ENCODE results near the gene SMAD6.

SMAD6 gene

DNA sequence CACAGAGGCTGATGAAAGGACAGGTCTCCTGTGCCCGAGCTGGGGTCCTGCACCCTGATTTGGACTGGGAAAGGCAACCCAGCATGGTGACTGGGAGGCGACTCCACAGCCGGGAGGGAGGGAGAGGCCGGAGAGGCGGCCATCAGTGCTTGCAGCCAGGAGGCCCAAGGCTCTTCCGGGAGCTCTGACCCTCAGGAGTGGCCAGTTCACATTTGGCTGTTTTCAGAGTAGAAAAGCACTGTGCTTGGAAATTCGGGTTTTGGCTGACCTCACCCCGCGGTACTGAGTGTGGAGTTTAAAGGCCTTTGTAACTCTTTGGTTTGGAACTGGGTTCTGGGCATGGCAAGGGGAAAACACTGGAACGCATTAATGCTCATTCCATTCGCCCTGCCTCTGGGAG, 31.9 kb downstream of the SMAD6 start:
- TF ChIP-seq, protein P1, sequence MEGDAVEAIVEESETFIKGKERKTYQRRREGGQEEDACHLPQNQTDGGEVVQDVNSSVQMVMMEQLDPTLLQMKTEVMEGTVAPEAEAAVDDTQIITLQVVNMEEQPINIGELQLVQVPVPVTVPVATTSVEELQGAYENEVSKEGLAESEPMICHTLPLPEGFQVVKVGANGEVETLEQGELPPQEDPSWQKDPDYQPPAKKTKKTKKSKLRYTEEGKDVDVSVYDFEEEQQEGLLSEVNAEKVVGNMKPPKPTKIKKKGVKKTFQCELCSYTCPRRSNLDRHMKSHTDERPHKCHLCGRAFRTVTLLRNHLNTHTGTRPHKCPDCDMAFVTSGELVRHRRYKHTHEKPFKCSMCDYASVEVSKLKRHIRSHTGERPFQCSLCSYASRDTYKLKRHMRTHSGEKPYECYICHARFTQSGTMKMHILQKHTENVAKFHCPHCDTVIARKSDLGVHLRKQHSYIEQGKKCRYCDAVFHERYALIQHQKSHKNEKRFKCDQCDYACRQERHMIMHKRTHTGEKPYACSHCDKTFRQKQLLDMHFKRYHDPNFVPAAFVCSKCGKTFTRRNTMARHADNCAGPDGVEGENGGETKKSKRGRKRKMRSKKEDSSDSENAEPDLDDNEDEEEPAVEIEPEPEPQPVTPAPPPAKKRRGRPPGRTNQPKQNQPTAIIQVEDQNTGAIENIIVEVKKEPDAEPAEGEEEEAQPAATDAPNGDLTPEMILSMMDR (conservative IDR thresholded peaks at IDR 0.05; ENCODE audit: low read length): no peak
- no peak for TF ChIP-seq EZH2phosphoT487 (IDR thresholded peaks at IDR 0.05; ENCODE audit: borderline replicate concordance)
- Histone ChIP-seq H3K9me2 (replicated peaks; ENCODE audit: low read depth, low read length) (no peaks in the 10 kb centered on the region), H4K20me1 (ENCODE audit: insufficient read depth, low read length, poor library complexity, severe bottlenecking) (no peaks in the 10 kb centered on the region), H3K9me3 (ENCODE audit: insufficient read depth, low read depth, low read length) (no peaks in the 10 kb centered on the region), H3K36me3 (ENCODE audit: insufficient read depth, low read length) (no peaks in the 10 kb centered on the region), H3K79me2 (ENCODE audit: insufficient read depth, low read length) (no peaks in the 10 kb centered on the region), H2AFZ (ENCODE audit: low read length) (no peak overlapping the region), H3K27me3 (ENCODE audit: insufficient read depth, low read length, poor library complexity, severe bottlenecking) (no peaks in the 10 kb centered on the region), H3F3A (ENCODE audit: low read depth) (no peaks in the 10 kb centered on the region), H3K4me3 (ENCODE audit: low read length, poor library complexity, severe bottlenecking) (no peak overlapping the region), H3K4me1 (ENCODE audit: insufficient read depth, low read length, poor library complexity, severe bottlenecking) (no peaks in the 10 kb centered on the region), H3K4me2 (ENCODE audit: low read depth, low read length, poor library complexity, severe bottlenecking) (no peak overlapping the region), H3K9ac (ENCODE audit: low read depth, low read length, poor library complexity, severe bottlenecking) (no peak overlapping the region)

DNA sequence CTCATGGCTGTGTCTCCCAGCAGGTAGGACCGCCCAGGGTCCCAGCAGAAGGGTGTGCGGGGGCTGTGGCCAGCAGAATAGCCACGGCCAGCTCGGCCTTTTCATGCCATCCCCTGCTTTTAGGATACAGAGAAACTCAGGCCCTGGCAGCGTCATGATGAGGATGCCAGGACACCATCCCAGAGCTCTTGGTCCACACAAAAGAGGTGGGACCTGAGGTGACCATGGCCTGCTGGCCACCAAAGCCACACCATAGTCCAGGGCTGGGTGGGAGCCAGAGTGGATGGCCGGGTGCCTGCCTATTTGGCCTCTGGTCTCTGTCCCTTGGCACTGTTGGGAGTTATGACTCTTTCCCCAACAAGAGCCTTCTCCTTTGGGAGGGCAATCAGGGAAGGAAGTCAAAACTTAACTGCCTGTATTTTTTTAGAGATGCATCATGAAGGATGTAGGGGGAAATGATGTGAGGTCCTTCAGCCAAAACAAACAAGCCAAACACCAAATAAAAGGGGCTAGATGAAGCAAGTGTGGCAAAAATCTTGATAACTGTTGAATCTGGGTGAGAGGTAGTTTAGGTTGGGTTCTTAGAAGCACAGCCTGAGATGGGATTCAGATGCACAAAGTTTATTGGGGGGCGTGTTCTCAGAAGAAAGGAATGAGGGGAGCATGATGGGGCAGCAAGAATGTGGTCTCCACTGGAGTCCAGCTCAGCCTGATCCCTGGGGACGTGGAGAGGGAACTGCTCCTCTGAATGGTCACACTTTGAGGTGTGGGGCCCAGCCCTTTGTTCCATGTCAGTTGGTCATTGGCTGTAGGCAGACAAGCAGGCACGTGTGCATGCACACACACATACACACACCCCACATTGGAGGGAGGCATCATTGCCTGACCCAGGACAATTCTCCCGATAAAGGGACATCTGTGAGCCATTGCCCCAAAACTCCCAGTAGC, 33.2 kb downstream of the SMAD6 start:
- Histone ChIP-seq H3K9me3 (ENCODE audit: insufficient read depth, low read depth, low read length) (no peaks in the 10 kb centered on the region), H3K4me2 (ENCODE audit: low read depth, low read length, poor library complexity, severe bottlenecking) (no peak overlapping the region), H3K36me3 (ENCODE audit: insufficient read depth, low read length) (no peaks in the 10 kb centered on the region), H3K9ac (ENCODE audit: low read depth, low read length, poor library complexity, severe bottlenecking) (no peak overlapping the region), H4K20me1 (ENCODE audit: insufficient read depth, low read length, poor library complexity, severe bottlenecking) (no peaks in the 10 kb centered on the region), H3K4me3 (ENCODE audit: low read length, poor library complexity, severe bottlenecking) (no peak overlapping the region), H3K79me2 (ENCODE audit: insufficient read depth, low read length) (no peaks in the 10 kb centered on the region), H3K4me1 (ENCODE audit: insufficient read depth, low read length, poor library complexity, severe bottlenecking) (no peaks in the 10 kb centered on the region), H3K27me3 (ENCODE audit: insufficient read depth, low read length, poor library complexity, severe bottlenecking) (no peaks in the 10 kb centered on the region), H2AFZ (ENCODE audit: low read length) (no peak overlapping the region), H3F3A (ENCODE audit: low read depth) (no peaks in the 10 kb centered on the region), H3K9me2 (replicated peaks; ENCODE audit: low read depth, low read length) (no peaks in the 10 kb centered on the region)
- TF ChIP-seq, protein P1 (conservative IDR thresholded peaks at IDR 0.05; ENCODE audit: low read length): no peak
- TF ChIP-seq EZH2phosphoT487 (IDR thresholded peaks at IDR 0.05; ENCODE audit: borderline replicate concordance): no peak

DNA sequence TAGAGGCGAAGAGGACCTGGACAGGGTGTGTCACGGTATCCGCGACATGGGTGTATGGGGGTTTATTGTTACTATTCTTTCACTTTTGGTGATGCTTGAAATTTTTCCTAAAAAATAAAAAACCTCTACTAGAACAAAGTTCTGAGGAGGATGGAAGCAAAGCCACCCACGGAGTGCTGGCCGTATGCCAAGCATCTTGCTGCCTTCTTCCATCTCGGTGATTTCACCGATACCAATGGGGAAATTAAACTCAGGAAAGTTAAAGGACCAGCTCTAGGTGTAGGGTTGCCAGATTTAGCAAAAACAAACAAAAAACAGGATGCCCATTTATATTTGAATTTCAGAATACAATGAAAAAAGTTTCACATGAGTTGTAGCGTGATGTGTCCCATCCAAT, 33.9 kb downstream of the SMAD6 start:
- no peak overlapping the region for H3K9ac ChIP-seq (ENCODE audit: low read depth, low read length, poor library complexity, severe bottlenecking)
- no peaks in the 10 kb centered on the region for H3K4me1 ChIP-seq (ENCODE audit: insufficient read depth, low read length, poor library complexity, severe bottlenecking)
- H3K9me2 ChIP-seq (replicated peaks; ENCODE audit: low read depth, low read length): no peaks in the 10 kb centered on the region
- no peaks in the 10 kb centered on the region for H3K36me3 ChIP-seq (ENCODE audit: insufficient read depth, low read length)
- no peaks in the 10 kb centered on the region for H3K27me3 ChIP-seq (ENCODE audit: insufficient read depth, low read length, poor library complexity, severe bottlenecking)
- no peaks in the 10 kb centered on the region for H3K9me3 ChIP-seq (ENCODE audit: insufficient read depth, low read depth, low read length)
- H3K4me2 ChIP-seq (ENCODE audit: low read depth, low read length, poor library complexity, severe bottlenecking): no peak overlapping the region
- TF ChIP-seq EZH2phosphoT487 (IDR thresholded peaks at IDR 0.05; ENCODE audit: borderline replicate concordance): no peak
- TF ChIP-seq, protein P1 (conservative IDR thresholded peaks at IDR 0.05; ENCODE audit: low read length): no peak
- no peak overlapping the region for H2AFZ ChIP-seq (ENCODE audit: low read length)
- no peak overlapping the region for H3K4me3 ChIP-seq (ENCODE audit: low read length, poor library complexity, severe bottlenecking)
- H4K20me1 ChIP-seq (ENCODE audit: insufficient read depth, low read length, poor library complexity, severe bottlenecking): no peaks in the 10 kb centered on the region
- no peaks in the 10 kb centered on the region for H3F3A ChIP-seq (ENCODE audit: low read depth)
- no peaks in the 10 kb centered on the region for H3K79me2 ChIP-seq (ENCODE audit: insufficient read depth, low read length)
